ENCODE data around the gene CRYGN. TPM values are rescaled to one million over a fixed set of nuclear protein-coding genes. Genes with fewer than 3 reads are reported as not detected.

The CRYGN gene
- total RNA-seq, 2 donors from 2014 or later: not detected

GRCh38 chr7:151389096-151389767 lies 50.7 kb downstream of the CRYGN start:
- no peaks in the 10 kb centered on the region for H3K9me3 ChIP-seq
- no peaks in the 10 kb centered on the region for H3K4me1 ChIP-seq
- intact Hi-C loops (cut with DNase I): no loop called here
- no peak overlapping the region for H3K27ac ChIP-seq
- H3K9ac ChIP-seq (ENCODE audit: low read depth in 2 of 2, low read length in 2 of 2): no peak overlapping the region
- H3K36me3 ChIP-seq: no peaks in the 10 kb centered on the region
- no peaks in the 10 kb centered on the region for H3K27me3 ChIP-seq
- no peak overlapping the region for H3K4me3 ChIP-seq
- TF ChIP-seq CTCF (IDR thresholded peaks at IDR 0.05): no peak
- DNase-seq: no peak

- H3K9ac ChIP-seq (ENCODE audit: low read depth in 2 of 2, low read length in 2 of 2): no peak overlapping the region
- H3K27me3 ChIP-seq: no peaks in the 10 kb centered on the region
- DNase-seq: no peak
- H3K4me3 ChIP-seq: no peak overlapping the region
- H3K4me1 ChIP-seq: no peaks in the 10 kb centered on the region
- no peaks in the 10 kb centered on the region for H3K9me3 ChIP-seq
- H3K36me3 ChIP-seq: no peaks in the 10 kb centered on the region
- no peak overlapping the region for H3K27ac ChIP-seq
- intact Hi-C loops (cut with DNase I): no loop called here
- no peak for TF ChIP-seq CTCF (IDR thresholded peaks at IDR 0.05)
Observed at GRCh38 chr7:151388430-151388829, 51.5 kb downstream of the CRYGN start.

- intact Hi-C loops (cut with DNase I): no loop called here
- no peak overlapping the region for H3K4me3 ChIP-seq
- no peaks in the 10 kb centered on the region for H3K27me3 ChIP-seq
- no peak overlapping the region for H3K9ac ChIP-seq (ENCODE audit: low read depth in 2 of 2, low read length in 2 of 2)
- no peak for DNase-seq
- no peaks in the 10 kb centered on the region for H3K9me3 ChIP-seq
- no peaks in the 10 kb centered on the region for H3K4me1 ChIP-seq
- no peaks in the 10 kb centered on the region for H3K36me3 ChIP-seq
- no peak for TF ChIP-seq CTCF (IDR thresholded peaks at IDR 0.05)
- H3K27ac ChIP-seq: no peak overlapping the region
Observed at GRCh38 chr7:151388007-151388297, 52.0 kb downstream of the CRYGN start.

DNA sequence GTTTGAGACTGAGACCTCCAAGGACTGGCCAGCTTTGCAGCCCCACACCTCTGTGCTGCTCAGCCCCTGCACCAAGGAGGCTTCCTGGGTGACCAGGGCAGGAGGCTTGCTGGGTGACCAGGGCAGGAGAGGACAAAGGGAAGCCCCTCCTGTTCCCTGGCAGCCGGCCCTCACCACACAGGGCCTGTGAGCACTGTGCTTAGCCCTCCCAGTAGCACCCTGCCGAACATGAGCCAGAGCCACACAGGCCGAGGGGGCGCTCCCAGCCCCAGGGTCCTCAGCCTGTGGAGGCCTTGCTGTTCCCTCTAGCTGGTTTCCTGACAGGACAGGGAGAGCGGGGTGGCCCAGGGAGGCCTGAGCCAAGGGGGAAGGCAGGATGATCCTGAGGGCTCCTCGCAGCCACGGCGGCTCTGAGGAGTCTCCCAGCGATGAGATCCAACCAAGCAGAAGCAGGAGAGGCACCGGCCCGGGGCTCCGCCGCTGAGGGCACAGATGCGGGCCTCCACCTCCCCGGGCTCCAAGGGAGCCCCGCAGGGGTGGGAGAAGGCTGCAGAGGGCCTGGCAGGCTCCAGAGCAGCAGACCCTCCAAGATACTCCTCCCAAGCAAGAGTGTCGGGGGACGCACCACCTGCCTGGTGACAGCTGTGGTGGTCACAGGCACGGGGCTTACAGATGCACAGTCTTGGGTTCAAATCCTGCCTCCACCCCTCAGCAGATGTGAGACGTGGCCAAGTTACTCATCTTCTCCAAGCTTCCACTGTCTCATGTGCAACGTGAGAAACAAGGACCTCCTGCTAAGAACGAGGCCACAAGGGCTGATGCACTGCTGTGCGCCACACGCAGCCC lies 52.6 kb downstream of the CRYGN start:
- intact Hi-C loops (cut with DNase I): no loop called here
- Histone ChIP-seq H3K9ac (ENCODE audit: low read depth in 2 of 2, low read length in 2 of 2) (no peak overlapping the region), H3K36me3 (no peaks in the 10 kb centered on the region), H3K4me3 (no peak overlapping the region), H3K4me1 (no peaks in the 10 kb centered on the region), H3K27ac (no peak overlapping the region), H3K9me3 (no peaks in the 10 kb centered on the region), H3K27me3 (peaks cover 3% of the 10 kb centered on the region)
- no peak for TF ChIP-seq CTCF (IDR thresholded peaks at IDR 0.05)
- DNase-seq: no peak

DNA sequence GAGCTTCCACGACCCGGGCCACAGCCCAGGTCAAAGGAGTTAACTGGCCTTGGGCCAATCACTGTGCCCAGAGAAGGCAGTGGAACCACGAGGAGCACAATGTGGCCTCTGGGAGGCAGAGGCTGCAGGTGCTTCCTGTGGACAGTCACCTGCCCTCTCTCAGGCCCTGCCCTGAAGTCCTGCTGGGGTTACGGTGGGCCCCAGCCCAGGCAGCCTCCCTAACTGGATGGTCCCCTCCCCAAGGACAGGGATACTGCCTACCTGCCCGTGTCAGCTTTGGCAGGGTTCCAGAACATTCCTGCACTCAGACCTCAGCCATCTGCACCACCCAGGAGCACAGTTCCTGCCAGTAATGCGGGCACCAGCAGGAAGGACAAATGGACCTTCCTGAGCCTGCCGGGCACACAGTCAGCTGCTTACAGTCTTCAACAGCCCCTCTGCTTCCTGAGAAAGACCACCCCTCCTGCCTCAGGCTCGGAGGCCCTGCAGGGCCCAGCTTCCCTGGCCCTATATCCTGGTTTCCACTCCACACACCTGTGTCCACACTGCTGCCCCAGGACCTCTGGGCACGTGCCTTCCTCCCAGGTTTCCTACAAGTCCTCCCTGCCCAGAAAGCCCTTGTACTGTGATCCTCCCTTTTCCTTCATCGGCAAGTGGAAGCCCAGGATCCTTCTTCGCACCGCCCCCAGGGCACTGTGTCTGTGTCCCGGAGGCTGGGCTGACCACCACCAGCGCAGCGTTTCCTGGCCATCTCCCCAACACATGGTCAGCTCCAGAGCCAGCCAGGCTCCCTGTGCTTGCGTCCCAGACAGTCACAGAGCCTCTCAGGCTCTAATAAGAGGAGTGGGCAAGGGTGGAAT lies 53.4 kb downstream of the CRYGN start:
- no peak overlapping the region for H3K27ac ChIP-seq
- intact Hi-C loops (cut with DNase I): no loop called here
- H3K9ac ChIP-seq (ENCODE audit: low read depth in 2 of 2, low read length in 2 of 2): no peak overlapping the region
- H3K4me3 ChIP-seq: no peak overlapping the region
- no peak for DNase-seq
- H3K9me3 ChIP-seq: no peaks in the 10 kb centered on the region
- peaks cover 8% of the 10 kb centered on the region for H3K4me1 ChIP-seq
- peaks cover 11% of the 10 kb centered on the region for H3K27me3 ChIP-seq
- H3K36me3 ChIP-seq: no peaks in the 10 kb centered on the region
- TF ChIP-seq CTCF (IDR thresholded peaks at IDR 0.05): no peak
